NCI-H2196 (cell line): ENCODE measurements around the gene GAS7.

ENCODE experiments used
- DNase-seq: peaks from one replicate; lab custom pipeline; 2025; ENCODE audit not compliant: unreplicated experiment; lab: John Stamatoyannopoulos, UW

The GAS7 gene

GRCh38 chr17:10201680-10202079, 3.3 kb upstream of the GAS7 start:
- no peak for DNase-seq

- no peak for DNase-seq
Observed at GRCh38 chr17:10200645-10201044, 2.2 kb upstream of the GAS7 start.

GRCh38 chr17:10200016-10200415, 1.6 kb upstream of the GAS7 start:
- no peak for DNase-seq

- no peak for DNase-seq
Observed at GRCh38 chr17:10197721-10198508, 491 bp downstream of the GAS7 start.

- DNase-seq = no peak
Observed at GRCh38 chr17:10197362-10197720, 1.1 kb downstream of the GAS7 start.

GRCh38 chr17:10196941-10197340, 1.5 kb downstream of the GAS7 start:
- no peak for DNase-seq

- no peak for DNase-seq
Observed at GRCh38 chr17:10196384-10196895, 2.0 kb downstream of the GAS7 start.

GRCh38 chr17:10195090-10195805, 3.2 kb downstream of the GAS7 start:
- DNase-seq = no peak

- DNase-seq = no peak
Observed at GRCh38 chr17:10193632-10194031, 4.8 kb downstream of the GAS7 start.

- DNase-seq = no peak
Observed at GRCh38 chr17:10192972-10193371, 5.4 kb downstream of the GAS7 start.

- no peak for DNase-seq
Observed at GRCh38 chr17:10192461-10192860, 5.9 kb downstream of the GAS7 start.

GRCh38 chr17:10187456-10187855, 10.9 kb downstream of the GAS7 start:
- no peak for DNase-seq

GRCh38 chr17:10186771-10187410, 11.5 kb downstream of the GAS7 start:
- DNase-seq = no peak

GRCh38 chr17:10183931-10184930, 14.2 kb downstream of the GAS7 start:
- no peak for DNase-seq

- DNase-seq = no peak
Observed at GRCh38 chr17:10182785-10183184, 15.6 kb downstream of the GAS7 start.

- DNase-seq = no peak
Observed at GRCh38 chr17:10178506-10178991, 19.9 kb downstream of the GAS7 start.

- DNase-seq = no peak
Observed at GRCh38 chr17:10177913-10178505, 20.4 kb downstream of the GAS7 start.

GRCh38 chr17:10177131-10177912, 21.1 kb downstream of the GAS7 start:
- no peak for DNase-seq

- no peak for DNase-seq
Observed at GRCh38 chr17:10173913-10174312, 24.5 kb downstream of the GAS7 start.
